SK-N-SH treated with all-trans-retinoic acid at 6 μM for 48 hours (cell line): ENCODE measurements around the gene NXPE4.

Experiments used
- ATAC-seq: fragments of 200-7000 bp; cut with Tn5 transposase; 3 replicates; pipeline ENCODE4 v1.9.1; 2020; ENCODE audit warnings: mild to moderate bottlenecking, moderate library complexity
- ARNTL ChIP-seq: fragments of 450-650 bp; formaldehyde crosslinking; IDR thresholded peaks from 2 replicates; pipeline ENCODE4 v1.5.0; 2020; ENCODE audit warnings: low read depth, mild to moderate bottlenecking, moderate library complexity, borderline replicate concordance
- BACH2 ChIP-seq: fragments of 250-450 bp; sonication (Bioruptor Pico); IDR thresholded peaks from 2 replicates; pipeline ENCODE4 v1.9.0; 2021; ENCODE audit warnings: mild to moderate bottlenecking, borderline replicate concordance
- CSDC2 ChIP-seq: fragments of 250-450 bp; sonication (Bioruptor Pico); IDR thresholded peaks from 2 replicates; pipeline ENCODE4 v1.5.0; 2020; ENCODE audit warnings: mild to moderate bottlenecking, moderate library complexity
- GLIS3 ChIP-seq: fragments of 250-450 bp; sonication (Bioruptor Pico); IDR thresholded peaks from 2 replicates; pipeline ENCODE4 v1.5.0; 2020; ENCODE audit warnings: mild to moderate bottlenecking, moderate library complexity
- ISL1 ChIP-seq: fragments of 250-450 bp; sonication (Bioruptor Pico); IDR thresholded peaks from 2 replicates; pipeline ENCODE4 v2.1.2; 2022; ENCODE audit warnings: mild to moderate bottlenecking, moderate library complexity
- OSR1 ChIP-seq: fragments of 250-450 bp; sonication (Bioruptor Pico); IDR thresholded peaks from 2 replicates; pipeline ENCODE4 v1.8.0; 2022; ENCODE audit warnings: moderate library complexity, mild to moderate bottlenecking, inconsistent platforms
- RARB ChIP-seq: fragments of 250-450 bp; sonication (Bioruptor Pico); IDR thresholded peaks from 2 replicates; pipeline ENCODE4 v1.8.0; 2021; ENCODE audit warnings: mild to moderate bottlenecking, moderate library complexity
- SNAI2 ChIP-seq: fragments of 250-450 bp; sonication (Bioruptor Pico); IDR thresholded peaks from 2 replicates; pipeline ENCODE4 v1.5.0; 2020; ENCODE audit warnings: mild to moderate bottlenecking, moderate library complexity
- TCF4 ChIP-seq: fragments of 250-450 bp; sonication (Bioruptor Pico); IDR thresholded peaks from 2 replicates; pipeline ENCODE4 v1.8.0; 2021; ENCODE audit warnings: mild to moderate bottlenecking, moderate library complexity, borderline replicate concordance
- TOX ChIP-seq: fragments of 250-450 bp; sonication (Bioruptor Pico); IDR thresholded peaks from 2 replicates; pipeline ENCODE4 v1.8.0; 2021; ENCODE audit warnings: mild to moderate bottlenecking, moderate library complexity, borderline replicate concordance
- ZC3H10 ChIP-seq: fragments of 250-450 bp; sonication (Bioruptor Pico); IDR thresholded peaks from 2 replicates; pipeline ENCODE4 v1.5.1; 2021; ENCODE audit warnings: mild to moderate bottlenecking, moderate library complexity
- ZFP3 ChIP-seq: fragments of 250-450 bp; sonication (Bioruptor Pico); IDR thresholded peaks from 2 replicates; pipeline ENCODE4 v1.5.0; 2020; ENCODE audit warnings: mild to moderate bottlenecking, moderate library complexity
- ZFP30 ChIP-seq: fragments of 450-650 bp; formaldehyde crosslinking; IDR thresholded peaks from 2 replicates; pipeline ENCODE4 v1.5.0; 2022; ENCODE audit warnings: mild to moderate bottlenecking, moderate library complexity
- ZNF565 ChIP-seq: fragments of 450-650 bp; formaldehyde crosslinking; conservative IDR thresholded peaks from 2 replicates; pipeline ENCODE4 v1.5.0; 2020; ENCODE audit warnings: low read depth, mild to moderate bottlenecking, moderate library complexity
- ZNF70 ChIP-seq: fragments of 450-650 bp; formaldehyde crosslinking; IDR thresholded peaks from 2 replicates; pipeline ENCODE4 v1.5.0; 2020; ENCODE audit warnings: mild to moderate bottlenecking, moderate library complexity
- ZNF8 ChIP-seq: fragments of 450-650 bp; formaldehyde crosslinking; IDR thresholded peaks from 2 replicates; pipeline ENCODE4 v1.5.0; 2020; ENCODE audit warnings: mild to moderate bottlenecking, moderate library complexity
- TF ChIP-seq, protein P1 (sequence below): fragments of 250-450 bp; sonication (Bioruptor Pico); IDR thresholded peaks from 2 replicates; pipeline ENCODE4 v1.5.1; 2020; ENCODE audit warnings: low read depth, mild to moderate bottlenecking, moderate library complexity
- TF ChIP-seq, protein P2 (sequence below): fragments of 250-450 bp; sonication (Bioruptor Pico); IDR thresholded peaks from 2 replicates; pipeline ENCODE4 v1.8.0; 2020; ENCODE audit warnings: mild to moderate bottlenecking, moderate library complexity, borderline replicate concordance
- TF ChIP-seq, protein P3 (sequence below): fragments of 250-450 bp; sonication (Bioruptor Pico); IDR thresholded peaks from 2 replicates; pipeline ENCODE4 v1.5.1; 2021; ENCODE audit warnings: mild to moderate bottlenecking, moderate library complexity
- TF ChIP-seq, protein P4 (sequence below): fragments of 250-450 bp; sonication (Bioruptor Pico); IDR thresholded peaks from 2 replicates; pipeline ENCODE4 v1.5.0; 2020; ENCODE audit warnings: mild to moderate bottlenecking, moderate library complexity
- TF ChIP-seq, protein P5 (sequence below): fragments of 250-450 bp; sonication (Bioruptor Pico); IDR thresholded peaks from 2 replicates; pipeline ENCODE4 v1.8.0; 2021; ENCODE audit warnings: low read depth, mild to moderate bottlenecking, moderate library complexity, borderline replicate concordance

The NXPE4 gene

DNA sequence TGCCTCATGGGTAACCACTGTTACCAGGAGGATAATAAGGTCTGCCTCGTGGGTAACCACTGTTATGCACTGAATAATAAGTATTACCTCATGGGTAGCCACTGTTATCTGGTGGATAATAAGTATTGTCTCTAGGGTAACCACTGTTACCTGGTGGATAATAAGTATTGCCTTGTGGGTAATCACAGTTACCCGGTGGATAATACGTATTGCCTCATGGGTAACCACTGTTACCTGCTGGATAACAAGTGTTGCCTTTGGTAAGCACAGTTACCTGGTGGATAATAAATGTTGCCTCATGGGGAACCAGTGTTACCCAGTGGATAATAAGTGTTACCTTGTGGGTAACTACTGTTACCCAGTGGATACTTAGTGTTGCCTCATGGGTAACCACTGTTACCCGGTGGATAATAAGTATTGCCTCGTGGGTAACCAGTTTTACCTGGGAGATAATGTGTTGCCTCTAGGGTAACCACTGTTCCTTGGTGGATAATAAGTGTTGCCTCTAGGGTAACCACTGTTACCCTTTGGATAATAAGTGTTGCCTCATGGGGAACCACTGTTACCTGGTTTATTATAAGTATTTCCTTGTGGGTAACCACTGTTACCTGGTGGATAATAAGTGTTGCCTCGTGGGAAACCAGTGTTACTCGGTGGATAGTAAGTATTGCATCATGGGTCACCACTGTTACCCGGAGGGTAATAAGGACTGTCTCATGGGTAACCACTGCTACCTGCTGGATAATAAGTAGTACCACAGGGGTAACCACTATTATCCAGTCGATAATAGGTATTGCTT lies 10.6 kb upstream of the NXPE4 start:
- TF ChIP-seq, protein P1, sequence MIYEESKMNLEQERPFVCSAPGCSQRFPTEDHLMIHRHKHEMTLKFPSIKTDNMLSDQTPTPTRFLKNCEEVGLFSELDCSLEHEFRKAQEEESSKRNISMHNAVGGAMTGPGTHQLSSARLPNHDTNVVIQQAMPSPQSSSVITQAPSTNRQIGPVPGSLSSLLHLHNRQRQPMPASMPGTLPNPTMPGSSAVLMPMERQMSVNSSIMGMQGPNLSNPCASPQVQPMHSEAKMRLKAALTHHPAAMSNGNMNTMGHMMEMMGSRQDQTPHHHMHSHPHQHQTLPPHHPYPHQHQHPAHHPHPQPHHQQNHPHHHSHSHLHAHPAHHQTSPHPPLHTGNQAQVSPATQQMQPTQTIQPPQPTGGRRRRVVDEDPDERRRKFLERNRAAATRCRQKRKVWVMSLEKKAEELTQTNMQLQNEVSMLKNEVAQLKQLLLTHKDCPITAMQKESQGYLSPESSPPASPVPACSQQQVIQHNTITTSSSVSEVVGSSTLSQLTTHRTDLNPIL (CRISPR knock-in tag): no peak
- no peak for TF ChIP-seq RARB
- TF ChIP-seq, protein P2, sequence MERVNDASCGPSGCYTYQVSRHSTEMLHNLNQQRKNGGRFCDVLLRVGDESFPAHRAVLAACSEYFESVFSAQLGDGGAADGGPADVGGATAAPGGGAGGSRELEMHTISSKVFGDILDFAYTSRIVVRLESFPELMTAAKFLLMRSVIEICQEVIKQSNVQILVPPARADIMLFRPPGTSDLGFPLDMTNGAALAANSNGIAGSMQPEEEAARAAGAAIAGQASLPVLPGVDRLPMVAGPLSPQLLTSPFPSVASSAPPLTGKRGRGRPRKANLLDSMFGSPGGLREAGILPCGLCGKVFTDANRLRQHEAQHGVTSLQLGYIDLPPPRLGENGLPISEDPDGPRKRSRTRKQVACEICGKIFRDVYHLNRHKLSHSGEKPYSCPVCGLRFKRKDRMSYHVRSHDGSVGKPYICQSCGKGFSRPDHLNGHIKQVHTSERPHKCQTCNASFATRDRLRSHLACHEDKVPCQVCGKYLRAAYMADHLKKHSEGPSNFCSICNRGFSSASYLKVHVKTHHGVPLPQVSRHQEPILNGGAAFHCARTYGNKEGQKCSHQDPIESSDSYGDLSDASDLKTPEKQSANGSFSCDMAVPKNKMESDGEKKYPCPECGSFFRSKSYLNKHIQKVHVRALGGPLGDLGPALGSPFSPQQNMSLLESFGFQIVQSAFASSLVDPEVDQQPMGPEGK (CRISPR knock-in tag): no peak
- no peak for TF ChIP-seq SNAI2 (CRISPR knock-in tag)
- TF ChIP-seq ZNF70 (CRISPR knock-in tag): no peak
- TF ChIP-seq ISL1: no peak
- TF ChIP-seq, all 23 proteins: peak for 0
- ATAC-seq: no peak

DNA sequence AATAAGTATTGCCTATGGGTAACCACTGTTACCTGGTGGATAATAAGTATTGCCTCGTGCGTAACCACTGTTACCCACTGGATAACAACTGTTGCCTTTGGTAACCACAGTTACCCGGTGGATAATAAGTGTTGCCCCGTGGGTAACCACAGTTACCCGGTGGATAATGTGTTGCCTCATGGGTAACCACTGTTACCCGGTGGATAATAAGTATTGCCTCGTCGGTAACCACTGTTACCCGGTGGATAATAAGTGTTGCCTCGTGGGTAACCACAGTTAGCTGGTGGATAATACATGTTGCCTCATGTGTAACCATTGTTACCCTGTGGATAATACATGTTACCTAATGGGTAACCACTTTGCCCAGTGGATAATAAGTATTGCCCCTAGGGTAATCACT lies 9.8 kb upstream of the NXPE4 start:
- TF ChIP-seq GLIS3 (CRISPR knock-in tag) (no peak), ISL1 (no peak), OSR1 (CRISPR knock-in tag) (no peak), BACH2 (CRISPR knock-in tag) (no peak), RARB (no peak), TOX (CRISPR knock-in tag) (no peak), SNAI2 (CRISPR knock-in tag) (no peak), ZNF8 (CRISPR knock-in tag) (no peak)
- TF ChIP-seq, protein P3, sequence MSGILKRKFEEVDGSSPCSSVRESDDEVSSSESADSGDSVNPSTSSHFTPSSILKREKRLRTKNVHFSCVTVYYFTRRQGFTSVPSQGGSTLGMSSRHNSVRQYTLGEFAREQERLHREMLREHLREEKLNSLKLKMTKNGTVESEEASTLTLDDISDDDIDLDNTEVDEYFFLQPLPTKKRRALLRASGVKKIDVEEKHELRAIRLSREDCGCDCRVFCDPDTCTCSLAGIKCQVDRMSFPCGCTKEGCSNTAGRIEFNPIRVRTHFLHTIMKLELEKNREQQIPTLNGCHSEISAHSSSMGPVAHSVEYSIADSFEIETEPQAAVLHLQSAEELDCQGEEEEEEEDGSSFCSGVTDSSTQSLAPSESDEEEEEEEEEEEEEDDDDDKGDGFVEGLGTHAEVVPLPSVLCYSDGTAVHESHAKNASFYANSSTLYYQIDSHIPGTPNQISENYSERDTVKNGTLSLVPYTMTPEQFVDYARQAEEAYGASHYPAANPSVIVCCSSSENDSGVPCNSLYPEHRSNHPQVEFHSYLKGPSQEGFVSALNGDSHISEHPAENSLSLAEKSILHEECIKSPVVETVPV (CRISPR knock-in tag): no peak
- ATAC-seq: no peak

DNA sequence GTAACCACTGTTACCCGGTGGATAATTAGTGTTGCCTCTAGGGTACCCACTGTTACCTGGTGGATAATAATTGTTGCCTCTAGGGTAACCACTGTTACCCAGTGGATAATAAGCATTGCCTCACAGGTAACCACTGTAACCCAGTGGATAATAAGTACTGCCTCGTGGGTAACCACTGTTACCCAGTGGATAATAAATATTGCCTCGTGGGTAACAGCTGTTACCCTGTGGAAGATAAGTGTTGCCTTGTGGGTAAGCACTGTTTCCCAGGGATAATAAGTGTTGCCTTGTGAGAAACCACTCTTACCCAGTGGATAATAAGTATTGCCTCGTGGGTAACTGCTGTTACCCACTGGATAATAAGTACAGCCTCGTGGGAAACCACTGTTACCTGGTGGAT lies 9.3 kb upstream of the NXPE4 start:
- TF ChIP-seq TOX (CRISPR knock-in tag) (no peak), CSDC2 (no peak), ZNF8 (CRISPR knock-in tag) (no peak), TCF4 (CRISPR knock-in tag) (no peak), ZNF565 (CRISPR knock-in tag) (no peak), ZC3H10 (no peak), ISL1 (no peak), ZFP30 (CRISPR knock-in tag) (no peak), GLIS3 (CRISPR knock-in tag) (no peak), ZFP3 (CRISPR knock-in tag) (no peak), BACH2 (CRISPR knock-in tag) (no peak), ZNF70 (CRISPR knock-in tag) (no peak), OSR1 (CRISPR knock-in tag) (no peak), SNAI2 (CRISPR knock-in tag) (no peak), ARNTL (CRISPR knock-in tag) (no peak)
- TF ChIP-seq, protein P4, sequence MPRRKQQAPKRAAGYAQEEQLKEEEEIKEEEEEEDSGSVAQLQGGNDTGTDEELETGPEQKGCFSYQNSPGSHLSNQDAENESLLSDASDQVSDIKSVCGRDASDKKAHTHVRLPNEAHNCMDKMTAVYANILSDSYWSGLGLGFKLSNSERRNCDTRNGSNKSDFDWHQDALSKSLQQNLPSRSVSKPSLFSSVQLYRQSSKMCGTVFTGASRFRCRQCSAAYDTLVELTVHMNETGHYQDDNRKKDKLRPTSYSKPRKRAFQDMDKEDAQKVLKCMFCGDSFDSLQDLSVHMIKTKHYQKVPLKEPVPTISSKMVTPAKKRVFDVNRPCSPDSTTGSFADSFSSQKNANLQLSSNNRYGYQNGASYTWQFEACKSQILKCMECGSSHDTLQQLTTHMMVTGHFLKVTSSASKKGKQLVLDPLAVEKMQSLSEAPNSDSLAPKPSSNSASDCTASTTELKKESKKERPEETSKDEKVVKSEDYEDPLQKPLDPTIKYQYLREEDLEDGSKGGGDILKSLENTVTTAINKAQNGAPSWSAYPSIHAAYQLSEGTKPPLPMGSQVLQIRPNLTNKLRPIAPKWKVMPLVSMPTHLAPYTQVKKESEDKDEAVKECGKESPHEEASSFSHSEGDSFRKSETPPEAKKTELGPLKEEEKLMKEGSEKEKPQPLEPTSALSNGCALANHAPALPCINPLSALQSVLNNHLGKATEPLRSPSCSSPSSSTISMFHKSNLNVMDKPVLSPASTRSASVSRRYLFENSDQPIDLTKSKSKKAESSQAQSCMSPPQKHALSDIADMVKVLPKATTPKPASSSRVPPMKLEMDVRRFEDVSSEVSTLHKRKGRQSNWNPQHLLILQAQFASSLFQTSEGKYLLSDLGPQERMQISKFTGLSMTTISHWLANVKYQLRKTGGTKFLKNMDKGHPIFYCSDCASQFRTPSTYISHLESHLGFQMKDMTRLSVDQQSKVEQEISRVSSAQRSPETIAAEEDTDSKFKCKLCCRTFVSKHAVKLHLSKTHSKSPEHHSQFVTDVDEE: no peak
- TF ChIP-seq, protein P1 (CRISPR knock-in tag): no peak
- TF ChIP-seq, protein P3 (CRISPR knock-in tag): no peak
- TF ChIP-seq, protein P5, sequence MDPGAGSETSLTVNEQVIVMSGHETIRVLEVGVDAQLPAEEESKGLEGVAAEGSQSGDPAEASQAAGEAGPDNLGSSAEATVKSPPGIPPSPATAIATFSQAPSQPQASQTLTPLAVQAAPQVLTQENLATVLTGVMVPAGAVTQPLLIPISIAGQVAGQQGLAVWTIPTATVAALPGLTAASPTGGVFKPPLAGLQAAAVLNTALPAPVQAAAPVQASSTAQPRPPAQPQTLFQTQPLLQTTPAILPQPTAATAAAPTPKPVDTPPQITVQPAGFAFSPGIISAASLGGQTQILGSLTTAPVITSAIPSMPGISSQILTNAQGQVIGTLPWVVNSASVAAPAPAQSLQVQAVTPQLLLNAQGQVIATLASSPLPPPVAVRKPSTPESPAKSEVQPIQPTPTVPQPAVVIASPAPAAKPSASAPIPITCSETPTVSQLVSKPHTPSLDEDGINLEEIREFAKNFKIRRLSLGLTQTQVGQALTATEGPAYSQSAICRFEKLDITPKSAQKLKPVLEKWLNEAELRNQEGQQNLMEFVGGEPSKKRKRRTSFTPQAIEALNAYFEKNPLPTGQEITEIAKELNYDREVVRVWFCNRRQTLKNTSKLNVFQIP (CRISPR knock-in tag): no peak
- TF ChIP-seq, protein P2 (CRISPR knock-in tag): no peak
- no peak for ATAC-seq
